Right atrium auricular region (tissue), 2 donors: Measurements from ENCODE around the gene RNASE12. TPM values are rescaled to one million over a fixed set of nuclear protein-coding genes. Genes with fewer than 3 reads are reported as not detected.
"Not testable (repeated sequence)": the region's sequence is repeated elsewhere in the genome, so short reads cannot be mapped to it uniquely, and the experiment has no call there.

ENCODE experiments used
- DNase-seq: peaks from one replicate; pipeline ENCODE4 v3.0.0-alpha.2; 2019; ENCODE audit warnings: low spot score
- H3K27ac ChIP-seq, 2 donors: fragments of 200-600 bp; sonication (generic); 1 replicate in 1 of 2; 2 replicates in 1 of 2; pipeline ENCODE4 v1.5.1; 2016 to 2019
- H3K27me3 ChIP-seq, 2 donors: fragments of 200-600 bp; sonication (generic); one replicate each; pipeline versions ENCODE4 v1.5.1 to v1.6.0; 2017 to 2019
- H3K36me3 ChIP-seq: fragments of 200-600 bp; sonication (generic); one replicate; pipeline ENCODE4 v1.5.1; 2016
- H3K4me1 ChIP-seq, 2 donors: fragments of 200-600 bp; sonication (generic); one replicate each; pipeline versions ENCODE4 v1.5.1 to v1.6.0; 2017 to 2019
- H3K4me3 ChIP-seq, 2 donors: fragments of 200-600 bp; sonication (generic); 1 replicate in 1 of 2; 2 replicates in 1 of 2; pipeline ENCODE4 v1.5.1; 2017 to 2019; ENCODE audit warnings: mild to moderate bottlenecking in 1 of 2, moderate library complexity in 1 of 2
- H3K9me3 ChIP-seq, 2 donors: fragments of 200-600 bp; sonication (generic); one replicate each; pipeline ENCODE4 v1.5.1; 2019
- CTCF ChIP-seq, 2 donors: fragments of 200-600 bp; sonication (generic); IDR thresholded peaks; one replicate each; pipeline ENCODE4 v1.5.1; 2019; ENCODE audit warnings: antibody characterized with exemption in 2 of 2
- total RNA-seq, 2 donors: library from RNA; depleted of rRNA; stranded (reverse); fragments of >200 nt; gene quantifications; one replicate each; pipeline ENCODE4 v1.1.0, GENCODE V29; 2016

RNASE12 gene
- total RNA-seq, 2 donors from 2014 or later, result not detected

GRCh38 chr14:20578784-20579502 is 12.2 kb downstream of the RNASE12 start:
- H3K9me3 ChIP-seq, result no peaks in the 10 kb centered on the region
- TF ChIP-seq CTCF (IDR thresholded peaks at IDR 0.05), result no peak
- H3K27me3 ChIP-seq, result no peaks in the 10 kb centered on the region
- no peak overlapping the region for H3K27ac ChIP-seq
- DNase-seq, result no peak
- H3K36me3 ChIP-seq, result no peaks in the 10 kb centered on the region
- H3K4me3 ChIP-seq, result no peak overlapping the region
- H3K4me1 ChIP-seq, result no peaks in the 10 kb centered on the region

GRCh38 chr14:20578325-20578724 is 12.9 kb downstream of the RNASE12 start:
- Histone ChIP-seq H3K27me3 (no peaks in the 10 kb centered on the region), H3K36me3 (no peaks in the 10 kb centered on the region), H3K4me3 (no peak overlapping the region), H3K9me3 (no peaks in the 10 kb centered on the region), H3K27ac (no peak overlapping the region), H3K4me1 (no peaks in the 10 kb centered on the region)
- DNase-seq, result no peak
- no peak for TF ChIP-seq CTCF (IDR thresholded peaks at IDR 0.05)

- not testable (repeated sequence) for H3K4me1 ChIP-seq, H3K36me3 ChIP-seq, H3K27me3 ChIP-seq, H3K27ac ChIP-seq, H3K4me3 ChIP-seq, DNase-seq
- H3K9me3 ChIP-seq, result peaks cover 6 to 20% of the 10 kb centered on the region in 2 donors
These were observed 18.7 kb downstream of the RNASE12 start for GRCh38 chr14:20572382-20572990.

- not testable (repeated sequence) for H3K27me3 ChIP-seq, H3K36me3 ChIP-seq, H3K27ac ChIP-seq, H3K4me3 ChIP-seq, DNase-seq, H3K4me1 ChIP-seq
- H3K9me3 ChIP-seq, result peaks cover 6 to 20% of the 10 kb centered on the region in 2 donors
These were observed 20.5 kb downstream of the RNASE12 start for GRCh38 chr14:20570720-20571119.

GRCh38 chr14:20569865-20570264 is 21.3 kb downstream of the RNASE12 start:
- H3K27me3 ChIP-seq, H3K4me1 ChIP-seq, H3K27ac ChIP-seq, H3K4me3 ChIP-seq, DNase-seq, H3K36me3 ChIP-seq: not testable (repeated sequence)
- H3K9me3 ChIP-seq, result peaks cover 6 to 20% of the 10 kb centered on the region in 2 donors

- no peak for DNase-seq
- no peaks in the 10 kb centered on the region for H3K36me3 ChIP-seq
- no peaks in the 10 kb centered on the region for H3K27me3 ChIP-seq
- no peak overlapping the region for H3K4me3 ChIP-seq
- TF ChIP-seq CTCF (IDR thresholded peaks at IDR 0.05), result no peak
- H3K27ac ChIP-seq, result no peak overlapping the region
- H3K4me1 ChIP-seq, result no peaks in the 10 kb centered on the region
- peaks cover 6 to 20% of the 10 kb centered on the region in 2 donors for H3K9me3 ChIP-seq
These were observed 22.1 kb downstream of the RNASE12 start for GRCh38 chr14:20569066-20569465.

- no peak for TF ChIP-seq CTCF (IDR thresholded peaks at IDR 0.05)
- no peaks in the 10 kb centered on the region for H3K36me3 ChIP-seq
- DNase-seq, result no peak
- H3K4me1 ChIP-seq, result no peaks in the 10 kb centered on the region
- no peak overlapping the region for H3K4me3 ChIP-seq
- H3K27ac ChIP-seq, result no peak overlapping the region
- no peaks in the 10 kb centered on the region for H3K27me3 ChIP-seq
- H3K9me3 ChIP-seq, result peaks cover 6 to 20% of the 10 kb centered on the region in 2 donors
These were observed 22.8 kb downstream of the RNASE12 start for GRCh38 chr14:20568393-20568792.

- H3K4me1 ChIP-seq, H3K27ac ChIP-seq, H3K27me3 ChIP-seq, H3K4me3 ChIP-seq, H3K36me3 ChIP-seq, DNase-seq: not testable (repeated sequence)
- H3K9me3 ChIP-seq, result peaks cover 6 to 20% of the 10 kb centered on the region in 2 donors
These were observed 24.0 kb downstream of the RNASE12 start for GRCh38 chr14:20567199-20567598.
